Sigmoid colon (tissue), 7 donors: Measurements from ENCODE around the gene GDA. TPM values are rescaled to one million over a fixed set of nuclear protein-coding genes. Genes with fewer than 3 reads are reported as not detected.

Source experiments
- DNase-seq: peaks from one replicate; pipeline ENCODE4 v3.0.0-alpha.2; 2019
- H3K27ac ChIP-seq, 4 donors: fragments of 200-600 bp; sonication (generic); one replicate each; pipeline ENCODE4 v1.5.1; 2016 to 2019; ENCODE audit warnings: mild to moderate bottlenecking in 1 of 4
- H3K27me3 ChIP-seq, 3 donors: fragments of 200-600 bp; sonication (generic); one replicate each; pipeline ENCODE4 v1.5.1; 2019; ENCODE audit warnings: mild to moderate bottlenecking in 1 of 3
- H3K36me3 ChIP-seq, 4 donors: fragments of 200-600 bp; sonication (generic); one replicate each; pipeline ENCODE4 v1.5.1; 2016 to 2019
- H3K4me1 ChIP-seq, 4 donors: fragments of 200-600 bp; sonication (generic); one replicate each; pipeline ENCODE4 v1.5.1; 2017 to 2019
- H3K4me3 ChIP-seq, 4 donors: fragments of 200-600 bp; sonication (generic); one replicate each; pipeline ENCODE4 v1.5.1; 2017 to 2019; ENCODE audit warnings: mild to moderate bottlenecking in 2 of 4, moderate library complexity in 1 of 4
- H3K9me3 ChIP-seq, 4 donors: fragments of 200-600 bp in 3 of 4; sonication (generic) in 3 of 4; one replicate each; pipeline versions ENCODE4 v1.5.1 to v1.6.1; 2013 to 2019
- EP300 ChIP-seq, 4 donors: sonication (generic); formaldehyde crosslinking; IDR thresholded peaks; one replicate each; pipeline ENCODE4 v1.6.1; 2017; ENCODE audit warnings: antibody characterized with exemption in 4 of 4
- POLR2A ChIP-seq, 2 donors: fragments of 450-650 bp; IDR thresholded peaks; one replicate each; pipeline ENCODE4 v1.6.1; 2016; ENCODE audit warnings: antibody characterized with exemption in 2 of 2, mild to moderate bottlenecking in 2 of 2, moderate library complexity in 2 of 2
- POLR2AphosphoS5 ChIP-seq, 4 donors: sonication (generic); formaldehyde crosslinking; IDR thresholded peaks; one replicate each; pipeline ENCODE4 v1.6.1; 2017; ENCODE audit warnings: antibody characterized with exemption in 4 of 4
- WGBS, 2 donors: extraction: QIAGEN DNeasy Blood & Tissue Kit; methylation state at CpG; one replicate each; pipeline ENCODE4 v1.1.7; 2013; 5-methylcytosine and 5-hydroxymethylcytosine counted together
- intact Hi-C: fragments of 100-400 bp; cut with DNase I; formaldehyde crosslinking; loops from one replicate; pipeline ENCODE4 v1.15.1; 2023
- polyA plus RNA-seq, 3 donors: library from polyadenylated mRNA; stranded (reverse); fragments of 200-250 nt; gene quantifications; one replicate each; pipeline ENCODE4 v1.2.3, GENCODE V29; 2013
- total RNA-seq, 4 donors: library from RNA; depleted of rRNA; stranded (reverse); fragments of >200 nt; gene quantifications; one replicate each; pipeline ENCODE4 v1.1.0, GENCODE V29; 2016
- TF ChIP-seq, protein P1 (sequence below), 4 experiments: fragments of 450-650 bp in 3 of 4; fragments of 200-600 bp in 1 of 4; IDR thresholded peaks; one replicate each; pipeline ENCODE4 v1.5.1; 2016 to 2019; ENCODE audit warnings: antibody characterized with exemption in 4 of 4, mild to moderate bottlenecking in 3 of 4, moderate library complexity in 2 of 4
- donor health status: healthy with polysubstance abuse.
- donor health status: Bipolar disorder and iron deficiency.
- donor health status: healthy.

Gene GDA
- total and polyA plus RNA-seq, 7 donors: under 0.01 to 63.1 (median 16.0) TPM; not detected in 2

DNA sequence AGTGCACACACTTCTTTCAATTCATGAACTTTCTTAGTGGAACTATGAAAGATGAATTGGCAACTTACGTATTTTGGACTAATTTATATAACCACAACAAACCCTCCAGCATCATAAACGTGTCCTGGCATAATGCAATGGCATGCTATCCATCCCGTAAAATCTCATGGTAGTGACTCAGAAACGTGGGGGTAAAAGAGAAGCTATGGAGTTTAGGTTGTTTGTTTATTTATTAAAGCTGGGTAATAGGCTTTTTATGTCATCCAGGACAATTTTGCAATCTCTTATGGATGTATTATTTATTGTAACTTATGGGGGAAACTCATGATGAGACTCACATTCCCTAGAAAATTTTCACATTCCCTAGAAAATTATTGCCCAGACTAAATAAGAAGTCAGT is 106.3 kb downstream of the GDA start:
- Histone ChIP-seq H3K4me1 (no peaks in the 10 kb centered on the region), H3K27ac (no peak overlapping the region), H3K4me3 (no peak overlapping the region), H3K36me3 (no peaks in the 10 kb centered on the region), H3K9me3 (no peaks in the 10 kb centered on the region), H3K27me3 (no peaks in the 10 kb centered on the region)
- intact Hi-C loops: no loop called here
- no peak for TF ChIP-seq POLR2AphosphoS5 (IDR thresholded peaks at IDR 0.05)
- TF ChIP-seq EP300 (IDR thresholded peaks at IDR 0.05): no peak
- TF ChIP-seq POLR2A (IDR thresholded peaks at IDR 0.05): no peak
- TF ChIP-seq, protein P1, sequence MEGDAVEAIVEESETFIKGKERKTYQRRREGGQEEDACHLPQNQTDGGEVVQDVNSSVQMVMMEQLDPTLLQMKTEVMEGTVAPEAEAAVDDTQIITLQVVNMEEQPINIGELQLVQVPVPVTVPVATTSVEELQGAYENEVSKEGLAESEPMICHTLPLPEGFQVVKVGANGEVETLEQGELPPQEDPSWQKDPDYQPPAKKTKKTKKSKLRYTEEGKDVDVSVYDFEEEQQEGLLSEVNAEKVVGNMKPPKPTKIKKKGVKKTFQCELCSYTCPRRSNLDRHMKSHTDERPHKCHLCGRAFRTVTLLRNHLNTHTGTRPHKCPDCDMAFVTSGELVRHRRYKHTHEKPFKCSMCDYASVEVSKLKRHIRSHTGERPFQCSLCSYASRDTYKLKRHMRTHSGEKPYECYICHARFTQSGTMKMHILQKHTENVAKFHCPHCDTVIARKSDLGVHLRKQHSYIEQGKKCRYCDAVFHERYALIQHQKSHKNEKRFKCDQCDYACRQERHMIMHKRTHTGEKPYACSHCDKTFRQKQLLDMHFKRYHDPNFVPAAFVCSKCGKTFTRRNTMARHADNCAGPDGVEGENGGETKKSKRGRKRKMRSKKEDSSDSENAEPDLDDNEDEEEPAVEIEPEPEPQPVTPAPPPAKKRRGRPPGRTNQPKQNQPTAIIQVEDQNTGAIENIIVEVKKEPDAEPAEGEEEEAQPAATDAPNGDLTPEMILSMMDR (IDR thresholded peaks at IDR 0.05): no peak
- no peak for DNase-seq
- 80% methylated on average over 4 of the region's 4 CpGs for WGBS, 2 donors

DNA sequence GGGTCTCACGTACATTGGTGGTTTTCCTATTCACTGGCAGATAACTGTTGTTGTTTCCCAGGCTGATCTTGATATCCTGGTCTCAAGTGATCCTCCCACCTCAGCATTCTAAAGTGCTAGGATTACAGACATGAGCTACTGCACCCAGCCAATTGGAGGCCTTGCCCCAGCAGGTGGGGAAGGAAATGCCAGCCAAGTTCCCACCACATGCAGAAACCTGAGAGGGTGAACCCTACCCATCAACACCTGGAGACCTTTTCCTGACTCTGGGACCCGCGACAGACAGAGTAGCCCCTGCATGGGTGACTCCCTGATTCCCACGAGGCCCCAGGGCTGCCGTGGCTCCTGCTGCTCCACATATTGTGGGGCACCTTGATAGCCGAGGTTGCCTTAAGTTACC is 107.7 kb downstream of the GDA start:
- Histone ChIP-seq H3K4me1 (no peaks in the 10 kb centered on the region), H3K27ac (no peak overlapping the region), H3K4me3 (no peak overlapping the region), H3K36me3 (no peaks in the 10 kb centered on the region), H3K27me3 (no peaks in the 10 kb centered on the region), H3K9me3 (no peaks in the 10 kb centered on the region)
- WGBS, 2 donors: 91 to 94% methylated on average over 6 of the region's 6 CpGs
- TF ChIP-seq POLR2A (IDR thresholded peaks at IDR 0.05) (no peak), POLR2AphosphoS5 (IDR thresholded peaks at IDR 0.05) (no peak), EP300 (IDR thresholded peaks at IDR 0.05) (no peak)
- TF ChIP-seq, protein P1 (IDR thresholded peaks at IDR 0.05): no peak
- intact Hi-C loops: no loop called here
- DNase-seq: no peak

DNA sequence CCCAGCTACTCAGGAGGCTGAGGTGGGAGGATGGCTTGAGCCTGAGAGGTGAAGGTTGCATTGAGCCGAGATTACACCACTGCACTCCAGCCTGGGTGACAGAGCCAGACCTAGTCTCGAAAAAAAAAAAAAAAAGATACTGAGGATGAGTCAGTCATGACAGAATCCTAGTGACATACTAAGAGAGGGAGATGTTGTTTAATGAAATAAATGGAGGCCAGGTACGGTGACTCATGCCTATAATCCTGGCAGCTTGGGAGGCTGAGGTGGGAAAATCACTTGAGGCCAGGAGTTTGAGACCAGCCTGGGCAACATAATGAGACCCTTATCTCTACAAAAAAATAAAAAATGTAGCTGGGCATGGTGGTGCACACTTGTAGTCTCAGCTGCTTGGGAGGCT is 108.6 kb downstream of the GDA start:
- Histone ChIP-seq H3K36me3 (no peaks in the 10 kb centered on the region), H3K9me3 (no peaks in the 10 kb centered on the region), H3K4me3 (no peak overlapping the region), H3K27me3 (no peaks in the 10 kb centered on the region), H3K4me1 (no peaks in the 10 kb centered on the region), H3K27ac (no peak overlapping the region)
- no peak for TF ChIP-seq POLR2AphosphoS5 (IDR thresholded peaks at IDR 0.05)
- DNase-seq: no peak
- 86 to 89% methylated on average over 3 of the region's 3 CpGs for WGBS, 2 donors
- intact Hi-C loops: no loop called here

DNA sequence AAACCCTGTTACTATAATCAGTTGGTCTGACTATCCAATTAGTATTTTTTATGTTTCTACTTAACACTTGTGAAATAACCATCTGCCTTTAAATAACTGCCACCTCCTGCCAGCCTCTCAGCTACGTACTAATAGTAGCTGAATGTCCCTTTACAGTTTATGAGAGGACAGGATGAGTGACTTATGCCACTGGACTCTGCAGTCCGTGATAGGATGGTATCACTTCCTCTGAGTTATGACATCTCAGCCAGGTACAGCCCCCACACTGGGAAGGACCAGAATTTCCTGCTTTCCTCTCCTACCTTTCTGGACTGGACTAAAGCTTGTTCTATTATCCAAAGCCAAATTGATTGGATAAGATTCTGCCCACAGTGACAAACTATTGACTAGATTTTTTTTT is 112.8 kb downstream of the GDA start:
- H3K36me3 ChIP-seq: no peaks in the 10 kb centered on the region
- TF ChIP-seq POLR2AphosphoS5 (IDR thresholded peaks at IDR 0.05): no peak
- TF ChIP-seq, protein P1 (IDR thresholded peaks at IDR 0.05): no peak
- no peak for TF ChIP-seq EP300 (IDR thresholded peaks at IDR 0.05)
- no peak for TF ChIP-seq POLR2A (IDR thresholded peaks at IDR 0.05)
- H3K27ac ChIP-seq: no peak overlapping the region
- intact Hi-C loops: no loop called here
- H3K27me3 ChIP-seq: no peaks in the 10 kb centered on the region
- DNase-seq: no peak
- no peaks in the 10 kb centered on the region for H3K9me3 ChIP-seq
- H3K4me1 ChIP-seq: no peaks in the 10 kb centered on the region
- WGBS, 2 donors: 46 to 59% methylated on average over 2 of the region's 2 CpGs
- no peak overlapping the region for H3K4me3 ChIP-seq

DNA sequence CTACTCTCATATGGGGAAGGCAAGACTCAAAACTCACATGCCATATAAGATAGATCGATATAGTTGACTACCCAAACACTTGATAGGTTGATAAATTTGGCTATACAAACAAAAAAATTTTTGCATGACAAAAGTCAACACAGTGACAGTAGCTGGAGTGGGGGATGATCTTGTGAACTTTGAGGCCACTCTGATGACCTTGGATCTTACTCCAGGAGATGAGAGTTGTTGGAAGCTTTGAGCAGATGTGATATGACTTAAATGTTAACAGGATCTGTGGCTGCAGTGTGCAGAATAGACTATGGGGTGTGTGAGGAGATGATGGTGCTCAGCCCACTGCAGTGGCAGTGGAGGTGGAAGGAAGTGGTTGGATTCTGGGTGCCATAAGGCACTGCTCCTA is 114.3 kb downstream of the GDA start:
- DNase-seq: no peak
- H3K27me3 ChIP-seq: no peaks in the 10 kb centered on the region
- H3K9me3 ChIP-seq: no peaks in the 10 kb centered on the region
- no peaks in the 10 kb centered on the region for H3K4me1 ChIP-seq
- TF ChIP-seq POLR2AphosphoS5 (IDR thresholded peaks at IDR 0.05): no peak
- no peak for TF ChIP-seq POLR2A (IDR thresholded peaks at IDR 0.05)
- TF ChIP-seq EP300 (IDR thresholded peaks at IDR 0.05): no peak
- TF ChIP-seq, protein P1 (IDR thresholded peaks at IDR 0.05): no peak
- H3K36me3 ChIP-seq: no peaks in the 10 kb centered on the region
- no peak overlapping the region for H3K4me3 ChIP-seq
- no peak overlapping the region for H3K27ac ChIP-seq
- WGBS, 2 donors: 95 to 97% methylated on average over 1 of the region's 1 CpG
- intact Hi-C loops: no loop called here
